GM12878 (cell line): ENCODE measurements around the gene TRIM54. TPM values are rescaled to one million over a fixed set of nuclear protein-coding genes. Genes with fewer than 3 reads are reported as not detected.

Source experiments
- ATAC-seq: fragments of 200-7000 bp; cut with Tn5 transposase; 3 replicates; pipeline ENCODE4 v1.9.1; 2020; ENCODE audit warnings: mild to moderate bottlenecking, moderate library complexity
- BruUV-seq: library from RNA; stranded (reverse); fragments of 400-500 nt; replicated peaks from 2 replicates; lab custom pipeline; 2021; lab: Mats Ljungman, UMichigan
- CTCF ChIA-PET: fragments of 300-600 bp; sonication (Branson Sonifier 250); formaldehyde crosslinking; extraction: SDS; loops from one replicate; lab custom pipeline; 2021; ENCODE audit warnings: inconsistent platforms; lab: Yijun Ruan, JAX
- POLR2A ChIA-PET: fragments of 350-600 bp; formaldehyde crosslinking; extraction: SDS; loops from one replicate; lab custom pipeline; 2021; ENCODE audit warnings: inconsistent platforms; lab: Charles Lee
- RAD21 ChIA-PET: fragments of 300-600 bp; sonication (Branson Sonifier 250); formaldehyde crosslinking; loops from one replicate; lab custom pipeline; 2023; ENCODE audit warnings: antibody characterized with exemption; ENCODE audit not compliant: unreplicated experiment; lab: Charles Lee
- SMC1A ChIA-PET: fragments of 300-600 bp; sonication (Branson Sonifier 250); formaldehyde crosslinking; loops from one replicate; lab custom pipeline; 2023; ENCODE audit not compliant: unreplicated experiment, uncharacterized antibody; lab: Charles Lee
- DNase-seq: peaks from one replicate; pipeline ENCODE4 v3.0.0-alpha.2; 2011; ENCODE audit warnings: low read depth, low spot score
- FAIRE-seq: peaks from 3 replicates; lab custom pipeline; 2011; peaks lifted over from hg19 to GRCh38; lab: Jason Lieb, UNC
- H2AFZ ChIP-seq: 2 replicates; pipeline ENCODE4 v1.6.0; 2011; ENCODE audit warnings: low read depth, low read length, control low read depth; ENCODE audit not compliant: control insufficient read depth
- H3K27ac ChIP-seq: 2 replicates; pipeline ENCODE4 v1.5.1; 2011; ENCODE audit warnings: control low read depth; ENCODE audit not compliant: control insufficient read depth, insufficient read depth
- H3K27me3 ChIP-seq, 2 experiments: replicated peaks in 1 of 2; 2 replicates each; pipeline versions ENCODE4 v1.6.0 to v1.6.1; 2011; ENCODE audit warnings: low read length in 1 of 2; ENCODE audit not compliant: control insufficient read depth in 2 of 2, insufficient read depth in 2 of 2
- H3K36me3 ChIP-seq, 2 experiments: 2 replicates each; pipeline ENCODE4 v1.5.1; 2011; ENCODE audit warnings: low read length in 1 of 2; ENCODE audit not compliant: control insufficient read depth in 2 of 2, insufficient read depth in 2 of 2
- H3K4me1 ChIP-seq: 2 replicates; pipeline ENCODE4 v1.6.1; 2011; ENCODE audit warnings: mild to moderate bottlenecking, low read length, moderate library complexity, mixed read lengths; ENCODE audit not compliant: control insufficient read depth, insufficient read depth
- H3K4me2 ChIP-seq: 2 replicates; pipeline ENCODE4 v1.6.0; 2011; ENCODE audit warnings: control low read depth; ENCODE audit not compliant: control insufficient read depth, insufficient read depth
- H3K4me3 ChIP-seq: fragments of 200-600 bp; sonication (generic); 2 replicates; pipeline ENCODE4 v1.5.1; 2016
- H3K79me2 ChIP-seq: 2 replicates; pipeline ENCODE4 v1.6.0; 2011; ENCODE audit warnings: low read length; ENCODE audit not compliant: control insufficient read depth, insufficient read depth
- H3K9ac ChIP-seq: 2 replicates; pipeline ENCODE4 v1.8.0; 2011; ENCODE audit warnings: low read length, control low read depth, mixed read lengths; ENCODE audit not compliant: control insufficient read depth, insufficient read depth
- H3K9me3 ChIP-seq: replicated peaks from 3 replicates; pipeline ENCODE4 v1.5.1; 2011; ENCODE audit warnings: mild to moderate bottlenecking, low read length; ENCODE audit not compliant: control insufficient read depth, insufficient read depth
- H4K20me1 ChIP-seq: 2 replicates; pipeline ENCODE4 v1.6.0; 2011; ENCODE audit not compliant: control insufficient read depth, insufficient read depth
- FOXM1 ChIP-seq: IDR thresholded peaks from 2 replicates; pipeline ENCODE4 v1.6.1; 2012; ENCODE audit warnings: low read depth, mild to moderate bottlenecking, inconsistent platforms, low read length, moderate library complexity
- JUNB ChIP-seq: IDR thresholded peaks from 2 replicates; pipeline ENCODE4 v1.6.1; 2016; ENCODE audit warnings: antibody characterized with exemption, mild to moderate bottlenecking
- KDM1A ChIP-seq: fragments of 200-600 bp; sonication (generic); IDR thresholded peaks from 2 replicates; pipeline ENCODE4 v1.6.1; 2016; ENCODE audit warnings: borderline replicate concordance
- PML ChIP-seq: IDR thresholded peaks from 2 replicates; pipeline ENCODE4 v1.6.1; 2012; ENCODE audit warnings: low read length, inconsistent platforms
- WGBS: methylation state at CpG from one replicate; pipeline ENCODE4 v1.1.6; 2016; ENCODE audit warnings: low lambda C conversion rate; ENCODE audit not compliant: insufficient replicate concordance, insufficient coverage; ENCODE audit errors: missing lambda C conversion rate; 5-methylcytosine and 5-hydroxymethylcytosine counted together
- in situ Hi-C: fragments of 300-500 bp; cut with MboI; formaldehyde crosslinking; loops from 9 replicates; pipeline ENCODE4 v1.14.3; 2018; ENCODE audit warnings: mixed read lengths
- intact Hi-C: fragments of 100-400 bp; cut with micrococcal nuclease; formaldehyde crosslinking; loops from one replicate; pipeline ENCODE4 v1.14.2; 2022; ENCODE audit not compliant: unreplicated experiment
- polyA plus RNA-seq, 11 experiments: library from polyadenylated mRNA; depleted of rRNA in 4 of 11; unstranded in 6 of 11; stranded (reverse) in 5 of 11; fragments of >200 nt; fragmentation: Nextera tagmentation in 4 of 11; fragmentation: Illumina TruSeq in 1 of 11; extraction: Ambion mirVana in 4 of 11; extraction: Trizol in 1 of 11; gene quantifications; 1 replicate in 1 of 11; 2 replicates in 10 of 11; pipeline versions ENCODE4 v1.2.1 to v1.2.3, GENCODE V29; 2011 to 2016; ENCODE audit warnings: inconsistent platforms in 2 of 11, missing spikeins in 2 of 11, low read depth in 1 of 11
- total RNA-seq, 4 experiments: library from RNA; depleted of rRNA in 3 of 4; stranded (reverse); fragments of >200 nt in 3 of 4; fragmentation: Illumina TruSeq in 1 of 4; extraction: Trizol in 1 of 4; gene quantifications; 2 replicates each; pipeline versions ENCODE4 v1.2.1 to v1.2.3, GENCODE V29; 2013 to 2021
- TF ChIP-seq, protein P1 (sequence below): IDR thresholded peaks from 2 replicates; pipeline ENCODE4 v1.6.1; 2012; ENCODE audit warnings: low read depth, low read length, improper control_type of control experiment

TRIM54 gene
- total and polyA plus RNA-seq, 10 of the 15 experiments (the other 5 are each of a cell fraction or from before 2014, with no cell fraction given) = 0.03 to 0.08 TPM; not detected in 8

DNA sequence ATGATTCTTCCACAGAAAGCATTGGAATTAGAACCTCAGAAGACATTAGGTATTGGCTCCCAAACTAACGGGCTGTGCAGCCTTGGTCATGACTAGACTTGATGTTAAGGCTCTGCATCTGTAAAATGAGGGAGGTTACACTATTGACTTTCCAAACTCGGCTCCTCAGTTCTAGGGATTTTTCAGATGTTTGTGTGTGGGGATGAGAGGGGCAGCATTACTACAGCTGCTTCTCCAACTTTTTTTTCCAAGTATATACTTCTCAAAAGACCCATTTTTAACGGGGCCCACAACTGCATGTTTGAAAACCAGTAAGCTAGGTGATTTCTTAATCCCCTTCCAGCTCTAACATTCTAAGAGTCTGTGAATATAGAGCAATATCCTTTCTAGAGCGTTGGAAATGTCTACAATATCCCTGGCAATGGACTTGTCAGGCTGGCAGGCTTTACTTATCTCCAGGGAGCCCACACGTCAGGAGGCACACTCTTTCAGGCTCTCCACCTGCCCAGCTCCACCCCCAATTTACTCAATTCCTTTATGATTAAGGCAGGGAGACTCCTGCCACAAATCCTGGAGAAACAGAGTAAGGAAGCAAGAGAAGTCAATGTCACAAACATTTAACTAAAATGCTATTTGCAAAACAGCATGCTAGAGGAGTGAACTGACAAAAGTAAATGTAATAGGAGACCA, 41.5 kb downstream of the TRIM54 start:
- H3K36me3 ChIP-seq = peaks cover 2 to 15% of the 10 kb centered on the region in 2 experiments
- H4K20me1 ChIP-seq = no peaks in the 10 kb centered on the region
- ChIA-PET POLR2A (interaction anchor here (1.0 to 1.9 kb wide), 4 partner anchors 33 to 305 kb away, joined by 3 to 5 read pairs (median 4); partner anchors contain the start of genes CCDC121, GPN1, GTF3C2 and PREB), CTCF (interaction anchor here (0.9 to 5.7 kb wide), 5 partner anchors 21 to 359 kb away, joined by 3 to 49 read pairs (median 4); no protein-coding TSS in a partner anchor), RAD21 (interaction anchor here (1.4 to 1.6 kb wide), 2 partner anchors 46 to 105 kb away, joined by 4 to 5 read pairs; partner anchors contain the start of gene NRBP1), SMC1A (interaction anchor here (1.5 to 3.1 kb wide), 3 partner anchors 21 to 108 kb away, joined by 5 to 17 read pairs (median 8); partner anchors contain the start of gene GTF3C2)
- H3K4me2 ChIP-seq = peak overlapping the region; percentile 99
- H3K27ac ChIP-seq = peak overlapping the region; percentile 95
- WGBS = 28% methylated on average over 5 of the region's 5 CpGs
- DNase-seq (no peak), ATAC-seq (no peak), FAIRE-seq (peak; percentile 41)
- TF ChIP-seq KDM1A = no peak
- 0 out of 2 replicates have a peak, but pooled peaks have one; percentile 17 for TF ChIP-seq PML
- TF ChIP-seq JUNB = no peak
- TF ChIP-seq, protein P1, sequence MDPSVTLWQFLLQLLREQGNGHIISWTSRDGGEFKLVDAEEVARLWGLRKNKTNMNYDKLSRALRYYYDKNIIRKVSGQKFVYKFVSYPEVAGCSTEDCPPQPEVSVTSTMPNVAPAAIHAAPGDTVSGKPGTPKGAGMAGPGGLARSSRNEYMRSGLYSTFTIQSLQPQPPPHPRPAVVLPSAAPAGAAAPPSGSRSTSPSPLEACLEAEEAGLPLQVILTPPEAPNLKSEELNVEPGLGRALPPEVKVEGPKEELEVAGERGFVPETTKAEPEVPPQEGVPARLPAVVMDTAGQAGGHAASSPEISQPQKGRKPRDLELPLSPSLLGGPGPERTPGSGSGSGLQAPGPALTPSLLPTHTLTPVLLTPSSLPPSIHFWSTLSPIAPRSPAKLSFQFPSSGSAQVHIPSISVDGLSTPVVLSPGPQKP = no peak
- 0 out of 2 replicates have a peak, but pooled peaks have one; percentile 65 for TF ChIP-seq FOXM1
- peaks cover 27% of the 10 kb centered on the region for H3K79me2 ChIP-seq
- peak overlapping the region; percentile 85 for H2AFZ ChIP-seq
- intact Hi-C loops (loop anchor here (2.0 kb wide), 1 partner anchor 47 kb away; the partner anchor contains the start of genes EIF2B4 and SNX17), in situ Hi-C loops (no loop called here)
- H3K4me1 ChIP-seq = peaks cover 6% of the 10 kb centered on the region
- peak overlapping the region; percentile 98 for H3K9ac ChIP-seq
- no TSS peak for BruUV-seq
- H3K9me3 ChIP-seq = no peaks in the 10 kb centered on the region
- H3K27me3 ChIP-seq = no peaks in the 10 kb centered on the region
- H3K4me3 ChIP-seq = peak overlapping the region; percentile 99
